ENCODE results near the gene CPNE1.

CPNE1 gene

GRCh38 chr20:35619196-35620095, 45.3 kb downstream of the CPNE1 start:
- DNase-seq (ENCODE audit: low read depth): peak; percentile 62

- DNase-seq (ENCODE audit: low read depth): no peak
Observed at GRCh38 chr20:35618263-35619131, 46.2 kb downstream of the CPNE1 start.

GRCh38 chr20:35617397-35618262, 47.1 kb downstream of the CPNE1 start:
- DNase-seq (ENCODE audit: low read depth): peak; percentile 78

GRCh38 chr20:35616465-35617396, 48.0 kb downstream of the CPNE1 start:
- DNase-seq (ENCODE audit: low read depth): peak; percentile 99

GRCh38 chr20:35615667-35616464, 48.8 kb downstream of the CPNE1 start, which contains the start of gene SPAG4:
Gene SPAG4, plus strand, starts transcription at chr20:35615829. Its CDS starts 175 bp downstream, at chr20:35616004.
- DNase-seq (ENCODE audit: low read depth): no peak

- no peak for DNase-seq (ENCODE audit: low read depth)
Observed at GRCh38 chr20:35611482-35611881, 53.2 kb downstream of the CPNE1 start.

GRCh38 chr20:35610833-35611427, 53.8 kb downstream of the CPNE1 start:
- no peak for DNase-seq (ENCODE audit: low read depth)

- DNase-seq (ENCODE audit: low read depth): no peak
Observed at GRCh38 chr20:35607003-35607735, 57.5 kb downstream of the CPNE1 start.

GRCh38 chr20:35606127-35606526, 58.6 kb downstream of the CPNE1 start:
- no peak for DNase-seq (ENCODE audit: low read depth)

GRCh38 chr20:35604449-35604747, 60.3 kb downstream of the CPNE1 start:
- DNase-seq (ENCODE audit: low read depth): no peak

GRCh38 chr20:35603695-35604448, 60.8 kb downstream of the CPNE1 start:
- no peak for DNase-seq (ENCODE audit: low read depth)

GRCh38 chr20:35602851-35603495, 61.7 kb downstream of the CPNE1 start:
- no peak for DNase-seq (ENCODE audit: low read depth)

GRCh38 chr20:35601990-35602389, 62.7 kb downstream of the CPNE1 start:
- no peak for DNase-seq (ENCODE audit: low read depth)

- DNase-seq (ENCODE audit: low read depth): no peak
Observed at GRCh38 chr20:35600993-35601973, 63.4 kb downstream of the CPNE1 start.

GRCh38 chr20:35600176-35600992, 64.3 kb downstream of the CPNE1 start:
- no peak for DNase-seq (ENCODE audit: low read depth)

GRCh38 chr20:35599776-35600120, 65.0 kb downstream of the CPNE1 start:
- DNase-seq (ENCODE audit: low read depth): no peak
